Dermis microvascular lymphatic vessel endothelial cell (primary cell): ENCODE measurements around the gene SLC17A7. TPM values are rescaled to one million over a fixed set of nuclear protein-coding genes. Genes with fewer than 3 reads are reported as not detected.

Source experiments
- DNase-seq, 2 donors: peaks; one replicate each; pipeline versions ENCODE4 v3.0.0 to v3.0.0-alpha.2; 2010; ENCODE audit warnings: low read depth in 2 of 2
- total RNA-seq: library from RNA; depleted of rRNA; stranded (reverse); fragments of >200 nt; gene quantifications from 2 replicates; pipeline ENCODE4 v1.2.1, GENCODE V29; 2014

Gene SLC17A7
- total RNA-seq, 1 donor from 2014 or later: 0.13 TPM

DNA sequence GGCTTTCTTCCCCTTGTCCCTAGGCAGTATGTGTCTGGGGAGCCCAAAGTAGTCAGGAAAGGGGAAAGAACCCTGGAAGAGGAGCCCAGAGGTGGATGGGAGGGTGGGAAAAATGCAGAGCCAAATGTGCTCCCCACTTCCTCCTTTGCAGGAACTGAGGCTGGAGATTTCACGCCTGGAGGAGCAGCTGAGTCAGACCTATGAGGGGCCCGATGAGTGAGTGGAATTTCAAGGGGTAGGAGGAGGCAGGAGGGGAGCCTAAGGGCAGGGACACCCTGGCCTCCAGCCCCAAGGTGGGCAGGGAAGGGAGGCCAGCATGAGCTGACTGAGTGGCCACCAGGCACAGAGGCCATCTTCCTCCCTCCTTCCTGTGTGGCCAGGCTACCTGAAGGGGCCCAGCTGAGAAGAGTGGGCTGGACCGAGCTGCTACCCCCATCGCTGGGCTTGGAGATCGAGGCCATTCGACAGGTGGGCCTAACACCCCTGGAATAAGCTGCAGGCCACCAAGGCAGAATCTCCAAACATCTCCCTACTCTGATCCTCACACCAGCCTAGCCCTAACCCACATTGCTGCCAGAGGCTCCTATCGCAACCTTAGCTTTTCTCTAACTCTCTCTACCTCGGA, 32.4 kb downstream of the SLC17A7 start:
- DNase-seq: no peak

DNA sequence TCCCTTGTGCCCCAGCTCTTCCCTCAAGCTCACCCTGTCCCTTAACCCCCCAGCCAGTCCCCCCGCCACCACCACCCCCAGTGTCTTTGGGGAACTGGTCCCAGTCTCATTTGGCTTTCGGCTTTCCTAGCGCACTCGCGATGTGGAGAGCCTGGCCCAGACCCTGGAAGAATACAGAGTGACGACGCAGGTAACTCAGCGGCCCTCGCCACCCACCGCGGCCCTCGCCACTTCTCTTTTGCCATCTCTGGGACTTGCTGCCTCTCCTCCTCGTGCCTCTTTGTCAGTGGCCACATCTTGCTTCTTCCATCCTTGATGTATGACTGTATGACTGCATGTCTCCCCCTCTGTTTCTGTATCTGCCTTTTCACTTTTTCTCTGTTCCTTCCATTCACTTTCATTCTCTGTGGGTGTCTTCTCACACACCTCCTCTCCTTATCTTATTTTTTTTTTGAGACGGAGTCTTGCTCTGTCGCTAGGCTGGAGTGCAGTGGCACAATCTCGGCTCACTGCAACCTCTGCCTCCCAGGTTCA, 33.8 kb downstream of the SLC17A7 start:
- DNase-seq: no peak

DNA sequence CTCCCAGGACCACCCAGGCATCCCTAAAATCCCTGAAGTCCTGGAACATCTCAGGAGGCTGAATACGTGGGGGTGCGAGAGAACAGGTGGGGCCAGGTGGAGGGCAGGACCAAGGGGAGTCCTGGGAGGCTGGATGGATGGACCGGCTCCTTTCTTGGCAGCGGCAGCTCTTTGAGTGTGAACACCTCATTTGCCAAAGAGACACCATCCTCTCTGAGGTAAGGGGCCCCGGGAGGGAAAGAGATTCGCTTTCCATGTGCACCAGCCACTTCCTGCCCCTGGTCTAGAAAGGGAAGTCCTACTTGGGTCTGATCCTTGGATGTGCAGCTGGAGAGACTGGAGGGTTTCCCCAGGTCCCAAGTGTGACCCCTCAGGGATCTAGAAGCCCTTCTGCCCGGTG, 34.2 kb downstream of the SLC17A7 start:
- no peak for DNase-seq

DNA sequence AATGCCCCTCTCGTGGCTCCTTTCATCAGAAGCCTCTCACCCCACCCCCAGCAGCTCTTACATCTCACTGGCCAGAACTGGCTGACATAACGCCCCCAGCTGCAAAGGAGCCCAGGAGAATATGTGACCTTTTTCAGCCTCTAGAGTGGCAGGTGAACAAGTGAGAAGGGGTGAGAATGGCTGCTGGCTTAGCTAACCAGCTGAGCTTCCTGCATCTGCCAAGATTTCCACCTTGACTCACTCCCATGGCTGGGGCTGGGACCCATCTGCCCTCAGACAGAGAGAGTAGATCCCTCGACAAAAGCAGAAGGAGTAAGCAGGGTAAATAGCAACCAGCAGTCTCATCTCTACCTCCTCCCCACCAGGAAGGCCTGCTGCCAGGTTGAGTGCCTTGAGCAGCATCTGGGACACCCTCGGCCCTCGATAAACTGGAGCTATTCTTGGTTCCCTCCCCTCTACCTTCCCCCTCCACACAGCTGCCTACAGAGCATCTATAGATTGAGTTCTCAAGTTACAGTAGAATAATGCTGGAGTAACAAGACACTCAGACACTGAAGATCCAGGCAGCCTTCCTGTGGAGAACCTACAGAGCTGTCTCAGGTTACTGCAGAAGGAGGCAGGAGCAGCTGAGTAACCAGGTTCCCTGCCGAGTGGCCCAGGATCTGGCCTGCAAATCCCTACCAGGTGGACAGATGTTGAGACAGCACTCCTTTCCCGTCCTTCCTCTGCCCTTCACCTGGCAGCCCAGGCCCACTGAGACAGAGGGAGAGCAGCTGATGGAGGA, 37.7 kb downstream of the SLC17A7 start:
- DNase-seq: no peak

DNA sequence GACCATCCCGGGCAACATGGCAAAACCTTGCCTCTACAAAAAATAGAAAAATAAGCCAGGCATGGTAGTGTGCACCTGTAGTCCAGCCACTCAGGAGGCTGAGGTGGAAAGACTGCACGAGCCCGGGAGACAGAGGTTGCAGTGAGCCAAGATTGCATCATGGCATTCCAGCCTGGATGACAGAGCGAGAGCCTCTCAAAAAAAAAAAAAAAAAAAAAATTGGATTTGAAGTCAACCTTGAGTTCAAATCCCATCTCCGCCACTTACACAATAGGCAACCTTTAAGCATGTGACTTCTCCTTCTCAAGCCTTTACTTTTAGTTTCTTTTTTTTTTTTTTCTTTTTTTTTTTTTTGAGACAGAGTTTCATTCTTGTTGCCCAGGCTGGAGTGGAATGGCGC, 41.3 kb downstream of the SLC17A7 start:
- DNase-seq: no peak

DNA sequence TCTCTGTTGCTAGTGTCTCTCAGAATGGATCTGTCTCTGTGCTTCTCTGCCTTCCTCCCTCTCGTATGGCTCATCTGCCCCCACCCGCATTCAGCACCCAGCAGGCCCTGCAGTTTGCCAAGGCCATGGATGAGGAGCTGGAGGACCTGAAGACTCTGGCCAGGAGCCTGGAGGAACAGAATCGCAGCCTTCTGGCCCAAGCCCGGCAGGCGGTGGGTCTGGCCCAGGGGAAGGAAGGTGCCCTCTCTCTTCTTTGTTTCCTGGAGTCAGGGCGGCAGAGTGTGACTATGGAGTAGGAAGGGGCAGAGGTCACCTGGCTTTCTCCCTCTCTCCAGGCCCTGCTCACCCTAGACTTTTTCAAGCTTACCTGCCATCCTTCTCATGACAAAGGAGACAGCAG, 42.4 kb downstream of the SLC17A7 start:
- DNase-seq: no peak

DNA sequence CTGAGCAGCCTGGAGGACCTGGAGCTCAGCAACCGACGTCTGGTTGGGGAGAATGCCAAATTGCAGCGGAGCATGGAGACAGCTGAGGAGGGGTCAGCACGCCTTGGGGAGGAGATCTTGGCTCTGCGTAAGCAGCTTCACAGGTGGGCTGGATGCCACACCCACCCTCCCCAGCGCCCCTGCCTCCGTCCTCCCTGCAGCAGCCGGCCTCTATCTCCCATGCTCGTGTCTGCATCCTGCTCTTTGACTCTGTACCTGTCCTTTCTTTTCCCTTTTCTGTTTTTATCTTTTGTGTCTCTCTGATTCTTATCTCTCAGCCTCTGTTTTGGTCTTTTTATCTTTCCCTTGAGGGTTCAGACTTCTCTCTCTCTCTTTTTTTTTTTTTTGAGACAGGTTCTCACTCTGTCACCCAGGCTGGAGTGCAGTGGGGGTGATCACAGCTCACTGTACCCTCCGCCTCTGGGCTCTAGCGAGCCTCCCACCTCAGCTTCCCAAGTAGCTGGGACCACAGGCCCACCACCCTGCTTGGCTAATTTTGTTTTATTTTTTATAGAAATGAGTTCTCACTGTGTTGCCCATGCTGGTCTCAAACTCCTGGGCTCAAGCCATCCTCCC, 43.2 kb downstream of the SLC17A7 start:
- DNase-seq: no peak

DNA sequence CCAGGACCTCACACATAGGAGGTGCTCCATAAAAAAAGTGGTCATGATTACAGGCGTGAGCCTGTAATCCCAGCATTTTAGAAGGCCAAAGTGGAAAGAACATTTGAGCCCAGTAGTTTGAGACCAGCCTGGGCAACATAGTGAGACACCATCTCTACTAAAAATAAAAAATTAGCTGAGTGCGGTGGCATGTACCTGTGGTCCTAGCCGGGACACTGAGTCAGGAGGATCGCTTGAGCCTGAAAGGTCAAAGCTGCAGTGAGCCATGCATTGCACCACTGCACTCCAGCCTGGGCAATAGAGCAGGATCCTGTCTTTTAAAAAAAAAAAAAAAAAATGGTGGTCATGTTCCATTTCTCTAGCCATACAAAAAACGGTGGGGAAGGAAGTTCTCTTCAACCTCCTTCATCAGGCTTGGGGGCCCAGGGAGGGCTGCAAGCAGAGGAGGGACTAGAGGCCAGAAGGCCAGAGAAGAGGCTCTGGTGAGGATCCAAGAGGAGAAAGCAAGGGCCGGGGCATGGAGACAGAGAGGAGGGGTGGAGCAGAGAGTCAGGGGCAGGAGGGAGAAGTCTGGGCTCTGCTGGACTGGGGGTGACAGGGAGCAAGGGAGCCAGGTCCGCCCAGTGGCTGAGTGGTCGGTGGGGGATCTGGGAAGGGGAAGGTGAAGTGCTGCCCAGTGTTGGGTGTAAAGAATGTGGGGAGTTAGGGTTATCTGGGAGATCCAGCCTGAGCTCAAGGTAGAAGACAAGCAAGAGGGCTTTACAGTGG, 44.4 kb downstream of the SLC17A7 start:
- DNase-seq: no peak

DNA sequence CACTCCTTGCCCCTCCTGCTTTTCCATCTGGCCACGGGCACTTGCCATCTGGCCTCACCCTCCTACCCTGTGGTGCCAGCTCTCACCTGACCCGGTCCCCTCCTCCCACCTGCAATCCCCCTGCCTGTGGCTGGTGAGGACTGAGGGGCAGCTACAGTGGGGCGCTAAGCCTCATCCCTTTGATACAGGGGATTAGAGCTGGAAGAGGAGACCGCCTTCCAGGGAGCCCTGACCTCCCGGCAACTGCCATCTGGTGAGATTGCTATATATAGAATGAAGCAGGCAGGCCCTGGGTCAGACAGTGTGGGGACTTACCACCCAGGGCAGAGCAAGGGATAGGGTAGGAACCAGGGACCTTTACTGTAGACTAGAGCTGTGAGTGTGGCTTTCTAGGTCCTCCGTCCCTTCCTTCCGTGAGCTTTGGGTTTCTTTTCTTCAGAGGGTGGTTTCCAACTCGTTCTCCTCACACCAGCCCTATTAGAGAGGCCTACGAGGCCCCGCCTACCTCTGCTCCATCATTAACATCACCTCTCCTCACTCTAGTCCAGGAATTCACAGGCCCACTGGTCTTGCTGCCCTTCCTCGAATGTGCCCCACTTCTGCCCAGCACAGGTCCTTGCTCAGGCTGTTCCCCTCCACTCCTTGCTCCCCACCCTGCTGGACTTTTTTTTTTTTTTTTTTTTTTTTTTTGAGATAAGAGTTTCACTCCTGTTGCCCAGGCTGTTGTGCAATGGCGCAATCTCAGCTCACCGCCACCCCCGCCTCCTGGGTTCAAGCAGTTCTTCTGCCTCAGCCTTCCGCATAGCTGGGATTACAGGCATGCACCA, 45.5 kb downstream of the SLC17A7 start:
- DNase-seq: no peak

DNA sequence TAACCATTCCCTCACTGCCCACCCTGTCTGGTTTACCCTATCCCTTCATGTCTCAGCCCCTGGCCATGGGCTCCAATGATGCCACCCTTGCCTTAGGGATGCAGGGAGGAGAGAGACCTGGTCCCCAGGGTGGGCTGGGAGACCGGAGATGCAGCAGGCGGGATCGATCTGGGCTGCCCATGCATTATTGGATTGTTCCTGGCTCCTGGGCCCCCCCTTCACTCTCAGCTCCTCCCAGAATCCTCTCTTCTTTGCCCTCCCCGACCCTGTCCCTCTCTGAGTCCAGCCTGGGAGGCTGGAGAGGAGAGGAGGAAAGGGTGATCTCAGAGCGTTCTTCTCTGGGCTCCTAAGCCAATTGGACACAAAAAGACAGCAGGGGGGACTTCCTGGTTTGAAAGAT, 47.4 kb downstream of the SLC17A7 start:
- no peak for DNase-seq

DNA sequence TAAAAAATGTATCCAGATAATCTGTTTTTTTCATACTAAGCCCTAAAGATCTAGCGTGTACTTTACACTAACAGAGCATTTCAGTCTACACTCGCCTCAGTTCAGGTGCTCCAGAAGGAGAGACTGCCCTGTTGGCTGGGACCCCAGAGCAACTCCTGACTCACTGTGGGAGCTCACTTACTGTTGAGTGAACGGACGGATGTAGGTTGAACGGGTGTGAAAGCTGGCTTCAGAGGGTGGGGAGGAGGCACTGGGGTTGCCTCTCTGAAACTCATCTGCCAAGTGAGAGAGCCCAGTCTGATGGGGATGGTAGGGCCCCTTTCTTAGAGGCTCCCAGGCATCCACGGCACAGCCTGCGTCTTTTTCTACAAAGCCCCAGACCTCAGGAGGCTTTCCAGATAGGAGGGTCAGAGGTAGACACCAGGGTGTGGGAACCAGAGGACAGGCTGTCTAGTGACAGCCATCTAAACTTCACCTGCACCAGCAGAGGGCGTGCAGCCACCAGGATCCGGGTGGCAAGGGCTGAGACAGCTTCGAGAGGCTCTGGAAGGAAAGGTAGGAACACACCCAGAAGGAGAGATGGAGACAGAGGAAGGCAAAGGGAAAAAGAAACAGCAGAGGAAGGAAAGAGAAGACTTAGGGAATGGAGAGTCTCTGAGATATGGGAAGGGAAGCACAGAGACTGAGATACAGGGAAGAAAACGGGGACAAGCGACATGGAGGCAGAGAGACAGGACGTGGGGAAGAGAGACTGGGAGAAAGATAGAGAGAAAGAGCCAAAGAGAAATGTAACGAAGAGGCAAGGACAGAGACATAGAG, 49.5 kb downstream of the SLC17A7 start:
- peak; percentile 40 to 71 for DNase-seq

DNA sequence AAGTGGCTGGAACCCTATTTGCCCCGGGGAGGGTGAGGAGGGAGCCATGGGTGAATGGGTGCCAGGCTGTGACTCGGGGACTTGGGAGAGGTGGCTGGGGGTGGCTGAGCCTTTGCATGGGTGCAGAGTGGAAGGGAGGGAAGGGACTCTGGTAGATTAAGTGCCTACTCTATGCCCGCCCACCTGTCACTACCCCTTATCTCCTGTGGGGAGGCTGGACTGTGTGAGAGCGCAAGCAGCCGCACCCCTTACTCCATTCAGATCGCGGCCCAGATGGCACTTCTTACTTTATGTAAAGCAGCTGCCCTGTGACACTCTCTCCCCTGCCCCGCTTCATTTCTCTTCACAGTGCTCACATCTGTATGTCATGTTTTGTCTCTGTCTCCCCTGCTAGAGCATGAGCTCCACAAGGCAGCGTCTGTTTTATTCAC, 50.4 kb downstream of the SLC17A7 start:
- DNase-seq: no peak

DNA sequence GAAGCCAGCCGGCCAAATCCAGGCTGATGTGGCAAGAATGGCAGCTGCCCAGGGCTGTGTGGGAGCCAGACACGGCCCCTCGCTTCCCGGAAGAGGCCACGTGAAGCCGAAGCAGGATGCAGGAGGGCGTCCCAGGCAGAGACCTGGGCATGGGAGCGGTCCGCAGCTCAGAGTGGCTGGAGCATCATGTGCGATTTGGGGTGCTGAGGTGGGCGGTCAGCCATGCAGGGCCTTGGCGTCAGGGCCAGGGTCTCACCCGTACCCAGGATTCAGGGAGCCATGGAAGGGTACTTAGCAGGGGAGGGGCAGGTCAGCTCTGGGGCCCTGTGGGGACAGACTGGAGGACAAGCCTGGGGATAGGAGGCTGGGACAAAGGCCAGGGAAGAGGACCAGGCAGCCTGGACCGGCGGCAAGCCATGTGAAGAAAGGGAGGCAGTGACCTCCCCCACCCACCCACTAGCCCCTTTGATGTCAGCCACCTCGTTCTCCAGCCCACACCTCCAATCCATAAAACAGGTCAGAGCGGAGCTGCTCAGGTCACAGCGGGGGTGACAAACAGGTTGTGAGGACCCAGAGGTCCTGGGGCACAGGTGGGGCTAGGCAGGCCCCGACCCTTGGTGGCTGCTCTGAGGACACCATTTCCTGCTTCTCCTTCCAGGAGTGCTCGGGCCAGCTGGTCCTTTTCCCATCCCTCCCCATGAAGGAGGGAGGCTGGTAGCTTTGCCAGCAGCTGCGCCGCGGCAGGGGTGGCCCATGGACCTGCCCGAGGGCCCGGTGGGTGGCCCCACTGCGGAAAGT, 51.0 kb downstream of the SLC17A7 start:
- no peak for DNase-seq

DNA sequence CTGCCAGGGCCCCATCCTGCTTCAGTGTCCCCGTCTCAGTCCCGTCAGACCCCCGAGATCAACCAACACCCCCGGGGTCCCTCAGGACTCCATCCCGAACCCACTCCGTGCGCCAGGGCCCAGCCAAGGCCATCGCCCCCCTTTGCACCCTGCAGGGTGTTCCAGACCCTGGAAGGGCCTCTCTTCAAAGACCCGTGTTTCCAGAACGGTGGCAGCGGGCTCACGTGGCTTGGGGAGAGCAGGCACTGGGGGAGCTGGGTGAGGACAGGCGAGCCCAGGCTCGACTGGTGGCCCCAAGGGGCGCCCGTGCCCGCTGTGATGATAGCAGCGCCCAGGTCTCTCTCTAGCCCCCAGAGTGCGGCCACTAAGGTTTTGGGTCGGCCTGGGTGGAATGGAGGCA, 51.9 kb downstream of the SLC17A7 start:
- no peak for DNase-seq

DNA sequence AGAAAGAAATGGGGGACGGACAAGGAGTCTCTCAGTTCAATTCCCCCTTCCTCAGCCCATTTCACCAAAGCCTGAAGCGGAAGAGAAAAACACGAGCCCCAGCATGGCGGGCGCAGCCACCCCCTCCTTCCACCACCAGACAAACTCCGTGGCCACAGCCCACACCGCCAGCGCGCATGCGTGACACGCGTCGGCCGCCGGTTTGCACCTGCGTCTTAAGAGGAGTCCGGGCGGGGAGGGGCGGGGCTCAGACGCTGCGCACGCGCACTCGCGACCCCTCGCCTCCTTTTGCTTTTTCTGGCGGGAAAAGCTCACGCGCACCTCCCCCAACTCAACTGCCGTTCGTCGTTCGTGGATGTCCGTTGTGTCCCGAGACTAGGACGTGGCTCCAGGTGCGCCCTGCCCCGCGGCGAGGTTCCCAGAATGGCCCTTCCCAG, 53.4 kb downstream of the SLC17A7 start, which contains the start of gene KASH5:
Gene KASH5 (plus strand): TSS at position 314 of the 437 bp plus-strand sequence. CDS start 2,635 bp downstream, outside the sequence.
- DNase-seq: peak in 1 of 2 donors; percentile 80

DNA sequence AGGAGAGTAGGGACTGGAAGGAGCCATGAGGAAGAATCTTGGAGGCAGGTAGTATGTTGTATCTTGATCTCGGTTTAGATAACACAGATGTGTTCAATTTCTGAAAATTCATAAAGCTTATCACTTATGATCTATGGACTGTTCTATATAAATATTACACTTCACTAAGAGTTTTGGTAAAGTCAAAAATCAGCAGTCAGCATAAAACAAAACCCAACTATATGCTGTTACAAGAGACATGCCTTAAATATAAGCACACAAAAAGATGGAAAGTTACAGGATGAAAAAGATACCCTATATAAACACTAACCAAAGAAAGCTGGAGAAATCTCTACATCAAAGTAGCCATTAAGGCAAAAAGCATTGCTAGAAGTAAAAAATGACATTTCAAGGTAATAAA, 57.7 kb downstream of the SLC17A7 start:
- DNase-seq: no peak

DNA sequence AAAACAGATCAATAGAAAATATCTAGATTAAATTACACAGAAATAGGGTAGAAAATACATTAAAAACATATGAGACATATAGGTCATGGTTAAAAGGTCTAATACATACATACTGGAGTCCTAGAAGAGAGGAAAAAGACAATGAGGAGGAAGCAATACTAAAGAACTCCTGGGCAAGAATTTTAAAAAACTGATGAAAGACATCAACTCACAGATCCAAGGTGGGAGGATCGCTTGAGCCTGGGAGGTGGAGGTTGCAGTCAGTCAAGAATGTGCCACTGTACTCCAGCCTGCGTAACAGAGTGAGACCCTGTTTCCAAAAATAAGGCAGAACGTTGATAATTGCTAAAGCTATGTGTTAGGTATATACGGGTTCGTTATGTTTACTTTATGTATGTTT, 58.7 kb downstream of the SLC17A7 start:
- no peak for DNase-seq

DNA sequence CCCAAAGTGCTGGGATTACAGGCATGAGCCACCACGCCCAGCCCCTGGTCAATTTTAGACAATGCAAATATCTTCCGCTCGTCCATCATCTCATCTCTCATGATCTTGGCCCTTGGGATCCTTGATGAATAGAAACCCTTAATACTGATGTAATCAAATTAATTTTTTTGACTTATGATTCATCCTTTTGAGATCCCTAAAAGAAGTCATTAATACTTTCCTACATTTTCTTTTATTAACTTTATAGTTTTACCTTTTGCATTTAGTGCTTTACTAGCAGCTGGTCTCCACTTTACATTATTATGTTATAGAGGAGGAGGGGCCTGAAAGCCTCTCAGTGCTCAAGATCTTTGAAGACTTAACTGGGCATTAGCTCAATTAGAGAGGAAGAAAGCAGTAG, 60.9 kb downstream of the SLC17A7 start:
- DNase-seq: no peak
